Measurements from ENCODE around the gene TUBA8. TPM values are rescaled to one million over a fixed set of nuclear protein-coding genes. Genes with fewer than 3 reads are reported as not detected.
"Not testable (repeated sequence)": the region's sequence is repeated elsewhere in the genome, so short reads cannot be mapped to it uniquely, and the experiment has no call there.

Gene TUBA8
- total RNA-seq, 1 experiment from 2014 or later: 0.46 TPM

DNA sequence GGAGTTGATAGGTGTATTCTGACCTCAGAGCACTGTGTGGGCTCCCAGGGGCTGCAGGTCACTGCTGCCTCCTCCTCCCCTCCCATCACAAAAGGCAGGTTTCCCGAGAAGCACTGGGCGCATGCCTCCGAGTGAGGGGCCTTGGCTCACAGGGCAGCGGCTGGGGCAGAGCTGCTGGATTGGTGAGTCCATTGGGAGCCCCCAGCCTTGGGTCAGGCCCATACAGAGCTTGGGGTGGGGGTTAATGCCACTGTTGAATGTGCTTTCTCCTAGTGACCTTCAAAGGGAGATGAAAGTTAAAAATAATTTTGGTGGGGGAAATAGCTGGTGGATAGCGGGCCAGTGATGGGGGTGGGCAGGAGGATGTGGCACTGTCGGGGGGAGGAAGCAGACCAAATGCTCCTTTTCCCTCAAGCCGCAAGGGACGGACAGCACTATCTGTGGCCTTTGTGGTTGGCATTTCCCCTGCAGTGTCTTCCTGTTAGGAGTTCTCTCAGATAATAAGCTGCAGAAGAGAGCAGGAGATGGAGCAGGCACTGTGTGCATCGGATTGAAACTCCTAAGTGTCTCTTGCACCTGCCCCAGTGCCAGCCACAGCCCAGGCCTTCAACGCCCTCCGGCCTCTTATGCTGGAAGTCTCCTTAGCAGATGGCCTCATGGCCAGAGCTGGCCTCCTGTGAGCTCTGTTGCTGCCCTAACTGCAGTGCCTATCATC is 3.2 kb downstream of the TUBA8 start:
- Histone ChIP-seq H3K9me3 (no peaks in the 10 kb centered on the region), H3K4me3 (no peak overlapping the region), H3K27me3 (no peaks in the 10 kb centered on the region), H3K36me3 (no peaks in the 10 kb centered on the region)
- no peak for DNase-seq

GRCh38 chr22:18114495-18114894 is 3.9 kb downstream of the TUBA8 start:
- DNase-seq: no peak
- no peaks in the 10 kb centered on the region for H3K9me3 ChIP-seq
- no peak overlapping the region for H3K4me3 ChIP-seq
- H3K36me3 ChIP-seq: no peaks in the 10 kb centered on the region
- H3K27me3 ChIP-seq: no peaks in the 10 kb centered on the region

- Histone ChIP-seq H3K36me3 (no peaks in the 10 kb centered on the region), H3K27me3 (no peaks in the 10 kb centered on the region), H3K9me3 (no peaks in the 10 kb centered on the region), H3K4me3 (no peak overlapping the region)
- DNase-seq: no peak
Measured at GRCh38 chr22:18114976-18115652, 4.5 kb downstream of the TUBA8 start.

DNA sequence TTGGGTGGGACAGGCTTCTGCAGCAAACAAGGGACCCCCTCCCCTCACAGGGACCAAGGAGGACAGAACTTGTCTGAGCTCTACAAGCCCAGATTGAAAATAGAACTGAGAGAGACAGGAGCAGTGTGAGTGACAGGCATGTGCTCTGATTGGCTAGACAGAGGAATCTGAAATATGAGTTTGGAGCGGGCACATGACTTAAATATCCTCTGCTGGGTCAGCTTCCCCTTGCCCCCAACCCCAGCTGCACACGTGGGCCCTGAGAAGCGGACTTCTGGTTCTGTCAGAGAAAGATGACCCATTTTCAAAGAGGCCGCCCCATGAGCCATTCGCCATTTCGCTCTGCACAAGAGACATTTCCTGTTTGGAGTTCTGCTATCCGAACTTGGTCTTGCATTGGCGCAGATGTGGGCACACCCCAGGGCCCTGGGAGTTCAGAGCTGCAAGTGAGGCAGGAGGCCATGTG is 5.3 kb downstream of the TUBA8 start:
- Histone ChIP-seq H3K4me3 (no peak overlapping the region), H3K27me3 (no peaks in the 10 kb centered on the region), H3K9me3 (no peaks in the 10 kb centered on the region), H3K36me3 (no peaks in the 10 kb centered on the region)
- DNase-seq: no peak

DNA sequence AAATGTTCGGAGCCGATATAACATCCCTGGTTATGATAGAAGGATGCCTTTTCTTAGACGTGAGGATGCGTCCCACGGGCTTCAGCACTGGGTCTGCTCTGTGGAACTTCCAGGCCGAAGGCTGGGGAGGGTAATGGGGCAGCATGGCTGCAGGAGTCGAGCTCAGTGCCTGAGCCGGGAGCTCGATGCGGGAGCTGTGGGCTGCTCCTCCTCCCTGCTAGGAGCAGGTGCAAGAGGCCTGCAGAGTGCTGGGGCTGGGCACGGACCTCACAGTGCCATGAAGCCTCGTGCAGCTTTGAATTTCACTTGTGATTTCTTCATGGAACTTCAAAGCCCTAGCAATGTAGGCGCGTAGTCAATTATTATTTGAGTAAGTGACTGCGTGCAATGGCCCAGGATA is 6.0 kb downstream of the TUBA8 start:
- Histone ChIP-seq H3K4me3 (no peak overlapping the region), H3K27me3 (no peaks in the 10 kb centered on the region), H3K36me3 (no peaks in the 10 kb centered on the region), H3K9me3 (no peaks in the 10 kb centered on the region)
- no peak for DNase-seq

GRCh38 chr22:18118345-18118915 is 7.8 kb downstream of the TUBA8 start:
- Histone ChIP-seq H3K36me3 (no peaks in the 10 kb centered on the region), H3K9me3 (no peaks in the 10 kb centered on the region), H3K4me3 (no peak overlapping the region), H3K27me3 (no peaks in the 10 kb centered on the region)
- DNase-seq: no peak

DNA sequence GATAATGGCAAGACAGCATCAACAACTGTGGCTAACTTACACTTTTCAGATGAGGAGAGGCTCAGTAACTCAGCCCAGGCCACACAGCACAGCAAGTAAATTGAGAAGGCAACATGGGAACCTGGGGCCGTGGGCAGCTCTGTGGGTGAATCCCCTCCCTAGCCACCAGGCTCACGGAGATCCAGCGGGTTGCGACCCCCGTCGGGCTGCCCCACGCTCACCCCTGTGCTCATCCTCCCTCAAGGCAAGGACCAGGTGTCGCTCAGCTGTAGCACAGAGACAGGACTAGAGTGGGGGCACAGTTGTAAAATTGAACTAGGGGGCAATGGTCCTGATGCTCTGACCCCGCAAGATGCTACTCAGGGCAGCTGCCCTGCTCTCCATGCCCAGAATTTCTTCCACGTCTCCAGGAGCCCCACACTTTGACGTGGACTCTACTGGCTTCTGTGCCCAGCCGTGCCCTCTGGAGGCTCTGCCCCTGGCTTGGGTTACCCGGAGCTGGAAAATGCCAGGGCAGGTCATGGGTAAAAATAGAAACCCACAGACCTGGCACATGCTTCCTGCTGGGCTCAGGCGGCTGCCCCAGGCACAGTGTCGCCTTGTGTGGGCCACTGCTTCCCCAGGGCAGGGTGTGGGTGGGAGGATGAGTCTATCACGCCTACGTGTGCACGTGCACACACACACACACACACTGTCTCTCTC is 9.0 kb downstream of the TUBA8 start:
- no peaks in the 10 kb centered on the region for H3K36me3 ChIP-seq
- no peak overlapping the region for H3K4me3 ChIP-seq
- peak; percentile 37 for DNase-seq
- no peaks in the 10 kb centered on the region for H3K9me3 ChIP-seq
- no peaks in the 10 kb centered on the region for H3K27me3 ChIP-seq

DNA sequence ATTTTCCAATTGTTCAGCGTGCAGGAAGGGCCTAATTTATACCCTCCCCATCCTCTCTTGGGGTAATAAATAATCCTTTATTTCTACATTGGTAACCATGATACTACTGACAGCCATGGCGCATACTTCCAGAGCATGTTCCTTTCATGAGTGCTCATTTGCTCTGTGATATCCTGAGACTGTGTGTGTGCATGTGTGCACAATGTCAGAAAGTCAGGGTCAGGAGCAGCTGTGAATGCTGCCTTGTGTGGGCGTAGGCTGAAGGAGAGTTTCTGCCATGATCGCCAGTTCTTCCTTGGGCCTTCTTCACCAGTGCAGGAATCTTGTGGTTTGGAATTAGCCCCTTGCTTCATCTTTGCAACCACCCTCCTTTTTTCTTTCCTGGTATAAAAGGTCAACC is 10.2 kb downstream of the TUBA8 start:
- Histone ChIP-seq H3K27me3 (no peaks in the 10 kb centered on the region), H3K9me3 (no peaks in the 10 kb centered on the region), H3K4me3 (no peak overlapping the region), H3K36me3 (no peaks in the 10 kb centered on the region)
- DNase-seq: no peak

DNA sequence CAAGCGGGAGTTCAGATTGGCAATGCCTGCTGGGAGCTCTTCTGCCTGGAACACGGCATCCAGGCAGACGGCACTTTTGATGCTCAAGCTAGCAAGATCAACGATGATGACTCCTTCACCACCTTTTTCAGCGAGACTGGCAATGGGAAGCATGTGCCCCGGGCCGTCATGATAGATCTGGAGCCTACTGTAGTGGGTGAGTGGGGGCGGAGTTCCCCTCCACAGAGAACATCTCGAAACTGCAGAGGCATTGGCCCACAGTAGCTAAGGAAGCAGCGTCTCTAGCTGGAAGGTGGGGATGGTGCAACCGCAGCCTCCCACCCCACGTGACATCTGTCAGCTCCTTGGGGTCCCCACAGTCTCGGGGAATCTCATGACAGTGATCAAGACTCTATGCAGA is 10.9 kb downstream of the TUBA8 start:
- Histone ChIP-seq H3K36me3 (no peaks in the 10 kb centered on the region), H3K4me3 (no peak overlapping the region), H3K9me3 (no peaks in the 10 kb centered on the region), H3K27me3 (no peaks in the 10 kb centered on the region)
- DNase-seq: no peak

DNA sequence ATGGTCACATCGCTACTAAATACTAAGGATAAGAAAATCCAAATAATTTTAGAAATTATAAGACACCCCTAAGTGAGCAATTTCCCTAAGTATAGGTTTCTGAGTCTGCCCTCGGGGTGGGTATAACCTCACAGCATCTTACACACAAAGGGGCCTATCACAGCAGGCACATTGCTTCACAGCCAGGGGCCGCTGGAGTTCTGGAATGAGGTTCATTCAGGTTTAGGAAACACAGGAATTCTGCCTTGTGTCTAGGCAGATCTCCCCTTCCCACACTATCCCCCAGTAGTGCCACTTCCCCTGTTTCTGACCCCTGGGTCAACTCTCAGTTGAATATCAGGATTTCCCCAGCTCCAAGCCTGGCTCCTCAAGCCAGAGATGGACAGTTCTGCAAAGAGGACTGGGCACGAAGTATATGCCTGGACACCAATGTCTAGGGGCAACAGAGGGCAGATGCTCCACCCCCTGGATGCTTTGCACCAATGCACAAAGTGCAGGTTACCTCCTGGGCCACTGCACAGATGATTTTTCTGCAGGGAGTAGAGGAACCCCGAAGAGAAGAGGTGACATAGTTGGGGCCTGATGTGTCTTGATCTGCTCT is 11.4 kb downstream of the TUBA8 start:
- H3K27me3 ChIP-seq: no peaks in the 10 kb centered on the region
- DNase-seq: no peak
- H3K9me3 ChIP-seq: no peaks in the 10 kb centered on the region
- H3K4me3 ChIP-seq: no peak overlapping the region
- no peaks in the 10 kb centered on the region for H3K36me3 ChIP-seq

DNA sequence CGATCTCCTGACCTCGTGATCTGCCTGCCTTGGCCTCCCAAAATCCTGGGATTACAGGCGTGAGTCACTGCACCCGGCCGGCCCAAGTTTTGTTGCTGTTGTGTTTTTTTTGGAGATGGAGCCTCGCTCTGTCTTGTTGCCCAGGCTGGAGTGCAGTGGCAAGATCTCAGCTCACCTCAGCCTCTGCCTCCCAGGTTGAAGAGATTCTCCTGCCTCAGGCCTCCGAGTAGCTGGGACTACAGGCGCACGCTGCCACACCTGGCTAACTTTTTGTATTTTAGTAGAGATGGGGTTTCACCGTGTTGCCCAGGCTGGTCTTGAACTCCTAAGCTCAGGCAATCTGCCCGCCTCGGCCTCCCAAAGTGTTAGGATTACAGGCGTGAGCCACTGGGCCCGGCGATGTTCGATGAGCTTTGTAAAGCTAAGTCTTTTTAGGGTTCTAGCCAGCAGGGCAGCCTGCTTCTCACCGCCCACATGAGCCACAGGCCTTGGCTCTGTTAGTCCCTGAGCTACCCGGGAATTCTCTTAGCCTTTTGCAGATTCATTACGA is 12.9 kb downstream of the TUBA8 start:
- not testable (repeated sequence) for H3K36me3 ChIP-seq

GRCh38 chr22:18126606-18127005 is 16.0 kb downstream of the TUBA8 start:
- H3K4me3 ChIP-seq: no peak overlapping the region
- no peak for DNase-seq
- no peaks in the 10 kb centered on the region for H3K36me3 ChIP-seq
- no peaks in the 10 kb centered on the region for H3K9me3 ChIP-seq
- no peaks in the 10 kb centered on the region for H3K27me3 ChIP-seq

More for the DNA sequence above, 12.9 kb downstream of the TUBA8 start:
- peak; percentile 39 for DNase-seq
- H3K27me3 ChIP-seq, H3K4me3 ChIP-seq, H3K9me3 ChIP-seq: not testable (repeated sequence)

DNA sequence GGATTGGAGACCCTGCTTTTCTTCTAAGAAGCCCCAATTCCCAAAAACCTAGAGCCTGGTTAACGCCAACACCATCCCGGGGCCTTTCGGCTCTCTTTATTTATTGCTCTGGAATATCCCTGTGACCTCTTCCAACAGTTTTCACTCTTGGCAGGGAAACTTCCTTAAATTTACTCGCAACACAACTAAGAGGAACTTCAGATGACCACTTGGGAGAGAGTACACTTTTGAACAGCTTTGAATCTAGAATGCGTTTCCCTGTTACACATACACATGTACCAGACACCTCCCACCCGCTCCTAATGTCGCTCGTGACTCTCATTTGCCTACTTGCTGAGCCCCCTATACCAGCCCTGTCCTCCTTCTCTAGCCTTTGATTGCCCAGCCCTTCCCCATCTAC is 19.4 kb downstream of the TUBA8 start:
- H3K36me3 ChIP-seq: no peaks in the 10 kb centered on the region
- no peak for DNase-seq
- no peaks in the 10 kb centered on the region for H3K27me3 ChIP-seq
- no peaks in the 10 kb centered on the region for H3K9me3 ChIP-seq
- no peak overlapping the region for H3K4me3 ChIP-seq

DNA sequence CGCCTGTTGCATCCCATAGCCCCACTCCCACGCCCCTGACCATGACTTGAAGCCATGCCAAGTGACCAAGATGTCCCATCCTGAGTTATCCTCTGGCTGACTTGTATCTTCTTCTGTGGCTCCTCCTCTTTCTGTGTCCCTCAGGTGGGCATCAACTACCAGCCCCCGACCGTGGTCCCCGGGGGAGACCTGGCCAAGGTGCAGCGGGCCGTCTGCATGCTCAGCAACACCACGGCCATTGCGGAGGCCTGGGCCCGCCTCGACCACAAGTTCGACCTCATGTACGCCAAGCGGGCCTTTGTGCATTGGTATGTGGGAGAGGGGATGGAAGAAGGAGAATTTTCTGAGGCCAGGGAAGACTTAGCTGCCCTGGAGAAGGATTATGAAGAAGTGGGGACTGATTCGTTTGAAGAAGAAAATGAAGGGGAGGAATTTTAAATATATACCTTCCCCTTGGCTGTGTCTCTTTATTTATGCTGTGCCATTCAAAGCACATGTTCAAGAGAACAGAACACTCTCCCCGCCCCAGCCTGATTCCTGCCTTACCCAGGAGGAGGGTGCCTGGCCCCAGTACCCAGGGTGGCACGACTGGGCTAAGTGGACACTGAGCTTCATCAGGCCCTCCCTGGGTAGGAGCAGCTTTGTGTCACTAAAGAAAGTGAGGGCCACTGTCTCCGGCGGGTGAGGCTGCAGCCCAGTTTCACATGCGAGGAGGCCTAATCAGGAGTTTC is 20.3 kb downstream of the TUBA8 start:
- Histone ChIP-seq H3K36me3 (no peaks in the 10 kb centered on the region), H3K9me3 (no peaks in the 10 kb centered on the region), H3K27me3 (no peaks in the 10 kb centered on the region), H3K4me3 (no peak overlapping the region)
- DNase-seq: no peak

DNA sequence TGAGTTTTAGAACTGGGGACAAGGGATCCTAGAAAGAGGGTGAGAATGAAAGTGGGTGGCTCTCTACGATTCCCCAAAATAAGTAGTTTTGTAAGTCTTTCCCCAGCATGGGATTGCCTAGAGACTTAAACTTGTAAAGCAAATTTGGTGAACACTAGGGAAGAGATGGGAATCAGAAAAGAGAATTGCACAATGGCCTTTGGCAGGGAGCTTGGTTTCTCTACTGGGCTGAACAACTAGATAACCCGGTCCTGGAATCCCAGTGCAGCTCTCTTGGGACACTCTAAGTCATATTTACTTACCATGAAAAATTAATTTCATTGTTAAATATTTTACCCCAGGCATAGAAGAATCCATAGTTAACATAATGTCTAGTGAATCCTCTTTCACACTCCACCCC is 22.8 kb downstream of the TUBA8 start:
- Histone ChIP-seq H3K36me3 (no peaks in the 10 kb centered on the region), H3K27me3 (no peaks in the 10 kb centered on the region), H3K4me3 (no peak overlapping the region), H3K9me3 (no peaks in the 10 kb centered on the region)
- DNase-seq: no peak
